OCI-M1 (cell line): ENCODE data around the gene UCP1.
A peak's percentile ranks its signal among the peaks of the same experiment; 100 is the strongest.

ENCODE experiments used
- DNase-seq: peaks from one replicate; lab custom pipeline; 2025; lab: John Stamatoyannopoulos, UW

UCP1 gene, protein sequence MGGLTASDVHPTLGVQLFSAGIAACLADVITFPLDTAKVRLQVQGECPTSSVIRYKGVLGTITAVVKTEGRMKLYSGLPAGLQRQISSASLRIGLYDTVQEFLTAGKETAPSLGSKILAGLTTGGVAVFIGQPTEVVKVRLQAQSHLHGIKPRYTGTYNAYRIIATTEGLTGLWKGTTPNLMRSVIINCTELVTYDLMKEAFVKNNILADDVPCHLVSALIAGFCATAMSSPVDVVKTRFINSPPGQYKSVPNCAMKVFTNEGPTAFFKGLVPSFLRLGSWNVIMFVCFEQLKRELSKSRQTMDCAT

GRCh38 chr4:140568507-140569306, at the start of gene UCP1:
Gene UCP1 (minus strand): TSS chr4:140568961. CDS start chr4:140568729, 232 bp downstream.
- DNase-seq = no peak

- no peak for DNase-seq
These were observed 48.9 kb upstream of the UCP1 start for GRCh38 chr4:140617499-140618248.

- DNase-seq = no peak
These were observed 46.7 kb upstream of the UCP1 start for GRCh38 chr4:140615451-140615850.

- no peak for DNase-seq
These were observed 43.6 kb upstream of the UCP1 start for GRCh38 chr4:140612357-140612756.

GRCh38 chr4:140611854-140612253, 43.1 kb upstream of the UCP1 start:
- DNase-seq = no peak

DNA sequence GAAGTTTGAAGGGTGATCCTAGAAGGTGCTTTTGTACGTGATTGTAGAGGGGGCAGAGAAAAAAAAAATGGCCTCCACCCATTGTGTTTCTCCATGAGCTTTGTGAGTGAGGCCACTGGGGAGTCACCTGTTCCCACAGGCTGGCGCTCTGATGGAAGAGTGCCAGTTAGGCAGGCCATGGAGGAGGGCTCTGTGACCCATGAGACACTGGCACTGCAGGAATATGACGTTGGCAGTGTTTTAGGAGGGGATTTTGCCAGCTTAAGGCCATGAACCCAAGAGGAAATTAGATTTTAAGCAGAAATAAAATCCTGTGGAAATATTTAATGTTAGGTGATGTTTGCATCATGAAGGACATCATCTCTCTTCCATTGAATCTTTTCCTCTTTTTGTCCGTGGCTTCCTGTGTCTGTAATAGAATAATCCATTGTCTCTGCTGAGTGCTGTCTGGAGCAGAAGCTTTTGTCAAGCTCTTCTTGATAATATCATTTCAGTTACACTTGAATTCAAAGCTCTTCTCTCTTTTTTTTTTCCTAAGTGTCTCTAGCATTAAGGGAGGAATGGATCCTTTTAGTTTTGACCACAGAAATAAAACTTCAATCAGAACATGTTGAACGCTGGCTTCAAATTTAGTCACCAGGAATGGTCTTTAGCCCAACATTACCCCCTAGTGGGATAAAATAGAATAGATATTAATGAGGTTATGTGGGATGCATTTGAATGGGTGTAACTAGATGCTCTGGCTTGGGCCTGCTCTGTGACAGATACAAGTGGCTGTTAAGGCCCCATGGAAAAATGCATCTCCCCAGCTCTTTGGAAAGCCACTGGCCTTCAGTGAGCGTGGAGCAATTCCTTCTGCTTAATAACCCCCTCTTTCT, 41.0 kb upstream of the UCP1 start:
- peak; percentile 86 for DNase-seq

GRCh38 chr4:140607852-140608251, 39.1 kb upstream of the UCP1 start:
- no peak for DNase-seq

DNA sequence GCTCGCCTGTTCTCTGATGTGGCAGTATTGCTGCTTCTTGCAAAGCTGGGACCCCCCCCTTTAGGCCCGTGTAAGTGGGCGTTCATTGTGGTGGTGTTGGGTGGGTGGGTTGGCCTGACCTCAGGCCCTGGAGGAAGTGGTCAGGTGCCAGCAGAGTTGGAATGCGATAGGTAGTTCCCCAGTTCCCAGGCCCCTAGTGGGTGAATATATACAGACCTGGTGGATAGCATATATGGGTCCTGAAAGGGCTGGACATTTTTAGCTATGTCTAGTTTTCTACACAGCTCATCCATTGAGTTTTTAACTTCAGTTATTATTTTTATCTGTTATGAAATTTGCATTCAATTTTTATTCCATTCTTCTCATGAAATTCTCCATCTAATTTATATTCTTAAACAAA, 35.8 kb upstream of the UCP1 start:
- DNase-seq = no peak

DNA sequence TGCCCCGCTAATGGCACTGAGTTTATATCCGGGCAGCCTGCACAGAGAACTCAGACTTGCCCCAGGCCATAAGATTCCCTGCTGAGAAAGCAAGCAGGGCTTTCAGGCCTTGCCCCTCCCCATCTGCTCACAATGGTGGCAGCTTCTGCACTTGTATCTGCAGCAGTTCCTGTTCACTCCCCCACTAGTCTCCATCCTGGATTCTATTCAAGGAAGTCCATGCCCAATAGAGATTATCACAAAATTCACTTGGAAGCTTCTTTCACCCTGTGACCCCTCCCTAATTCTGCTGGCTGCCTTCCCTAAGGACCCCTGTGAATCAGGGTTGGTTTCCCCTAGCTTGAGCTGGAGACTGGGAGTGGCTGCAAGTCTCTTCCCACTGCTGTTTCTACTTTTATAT, 34.5 kb upstream of the UCP1 start:
- no peak for DNase-seq

- DNase-seq = no peak
These were observed 34.0 kb upstream of the UCP1 start for GRCh38 chr4:140602714-140603113.

DNA sequence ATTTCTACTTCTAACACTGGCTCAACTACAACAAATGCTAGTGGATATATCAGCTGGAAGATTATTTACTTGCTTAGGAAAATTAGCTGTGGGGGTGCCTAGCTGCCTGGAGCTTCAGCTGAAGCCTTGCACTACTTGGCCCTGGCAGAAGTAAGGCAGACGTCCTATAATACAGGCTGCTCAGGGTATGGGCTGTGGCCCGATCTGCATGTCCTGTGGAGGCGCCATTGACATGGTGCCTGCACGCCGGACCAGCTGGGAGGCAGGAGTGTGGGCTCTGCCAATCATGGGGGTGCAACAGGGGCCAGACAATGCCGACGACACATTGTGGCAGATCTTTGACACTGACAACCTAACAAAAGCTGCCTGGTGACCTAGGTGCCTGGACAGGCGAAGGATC, 31.6 kb upstream of the UCP1 start:
- DNase-seq = no peak

DNA sequence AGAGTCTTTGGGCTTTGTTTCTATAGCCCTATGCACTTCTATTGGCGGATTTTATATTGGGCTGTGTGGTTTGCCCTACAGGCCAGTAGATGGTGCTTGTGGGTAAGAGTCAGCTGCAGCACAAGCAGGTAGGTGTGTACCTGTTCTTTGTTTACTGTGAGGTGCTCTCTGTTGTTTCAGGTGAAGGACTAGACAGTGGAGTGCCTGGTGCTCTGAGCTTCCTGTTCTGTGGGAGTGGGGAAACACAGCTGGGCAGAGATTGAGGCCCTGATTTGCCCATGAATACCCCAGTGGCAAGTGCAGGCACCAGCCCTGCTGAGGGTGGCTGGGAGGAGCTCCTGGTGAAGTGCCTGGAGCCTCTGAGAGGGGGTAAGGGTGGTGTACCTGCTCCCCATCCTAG, 26.3 kb upstream of the UCP1 start:
- DNase-seq = no peak

DNA sequence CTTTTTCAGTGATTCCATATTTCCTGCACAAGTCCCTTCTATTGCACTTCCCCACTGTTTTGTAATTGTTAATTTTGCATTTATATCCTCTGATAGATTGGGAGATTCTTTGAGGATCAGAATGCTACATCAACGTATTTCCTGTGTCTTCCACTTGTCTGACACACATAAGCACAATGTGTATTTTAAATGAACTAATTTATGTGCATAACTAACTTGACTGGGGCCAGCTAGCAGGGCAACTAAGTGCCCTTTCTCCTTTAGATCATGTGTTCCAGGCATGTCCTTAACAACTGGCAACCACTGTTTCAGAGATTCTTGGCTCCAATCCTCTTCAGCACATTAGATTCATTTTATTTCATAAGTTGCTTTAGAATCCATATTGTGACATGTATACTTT, 15.7 kb upstream of the UCP1 start:
- DNase-seq = no peak

DNA sequence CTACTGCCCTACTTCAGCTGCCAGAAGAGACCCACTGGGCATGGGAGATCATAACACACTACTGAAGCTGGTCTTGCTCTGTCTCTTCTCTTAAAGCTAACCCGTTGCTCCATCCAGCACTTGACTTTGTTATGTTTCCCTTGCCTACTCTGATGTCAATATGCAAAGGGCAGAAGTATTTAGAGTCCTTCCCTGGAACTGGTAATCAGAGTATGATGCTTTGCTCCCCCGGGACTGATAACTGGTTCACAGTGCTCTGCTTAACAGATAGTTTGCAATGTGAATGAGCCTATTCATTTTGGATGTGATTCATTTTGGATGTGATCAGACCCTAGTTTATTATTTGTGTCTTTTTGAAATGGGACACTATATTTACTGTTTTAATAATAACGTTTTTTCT, 12.3 kb upstream of the UCP1 start:
- DNase-seq = no peak

DNA sequence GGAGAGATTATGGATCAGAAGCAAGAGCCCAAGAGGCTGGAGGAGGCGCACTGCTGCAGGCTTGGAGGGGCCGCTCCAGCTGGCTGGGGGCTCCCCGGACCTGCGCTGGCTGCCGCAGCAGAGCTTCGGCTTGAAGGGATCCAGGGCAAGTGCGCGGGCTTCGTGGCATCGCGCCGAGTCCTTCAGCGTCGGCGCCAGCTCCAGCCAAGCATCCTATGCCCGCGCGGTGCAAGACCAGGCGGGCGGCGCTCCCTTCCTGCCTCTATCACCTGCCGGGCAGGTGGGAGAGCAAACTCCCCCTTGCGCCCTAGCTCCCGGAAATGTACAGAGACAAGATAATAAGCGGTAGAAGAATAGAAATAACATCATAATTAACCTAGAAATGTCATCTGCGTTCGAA, 10.5 kb upstream of the UCP1 start:
- no peak for DNase-seq

GRCh38 chr4:140575489-140575888, 6.7 kb upstream of the UCP1 start:
- no peak for DNase-seq

GRCh38 chr4:140571620-140572019, 2.9 kb upstream of the UCP1 start:
- no peak for DNase-seq

DNA sequence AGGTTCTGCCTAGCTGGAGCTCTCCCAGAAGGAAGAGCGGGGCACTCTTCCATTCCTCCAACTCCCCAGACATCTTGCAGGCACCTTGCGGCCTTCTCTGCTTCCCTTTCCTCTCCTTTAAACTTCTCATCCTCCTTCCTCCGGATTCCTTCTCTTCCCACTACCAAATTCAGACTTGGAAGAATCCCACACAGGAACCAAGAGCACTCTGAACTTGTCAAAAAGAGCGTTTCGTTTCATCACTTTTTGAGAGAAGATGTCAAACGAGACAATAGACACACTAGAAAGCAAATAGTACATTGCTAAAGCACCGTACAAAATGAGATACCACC, 512 bp upstream of the UCP1 start:
- DNase-seq = no peak

DNA sequence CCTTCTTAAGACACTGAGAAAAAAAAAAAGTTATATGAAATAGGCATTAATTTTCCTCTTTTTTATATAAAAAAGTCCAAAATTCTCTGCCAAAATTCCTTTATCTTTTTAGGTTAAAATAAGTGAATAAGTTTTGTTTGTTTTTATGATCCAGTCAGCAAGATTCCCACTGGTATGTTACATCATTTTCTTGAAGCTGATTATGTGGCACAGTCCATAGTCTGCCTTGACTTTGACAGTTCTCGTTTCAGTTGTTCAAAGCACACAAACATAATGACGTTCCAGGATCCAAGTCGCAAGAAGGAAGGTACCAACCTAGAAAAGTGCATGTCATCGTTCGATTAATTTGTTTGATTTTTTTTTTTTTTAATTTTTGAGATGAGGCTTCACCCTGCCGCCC, 9.1 kb downstream of the UCP1 start:
- DNase-seq = no peak

DNA sequence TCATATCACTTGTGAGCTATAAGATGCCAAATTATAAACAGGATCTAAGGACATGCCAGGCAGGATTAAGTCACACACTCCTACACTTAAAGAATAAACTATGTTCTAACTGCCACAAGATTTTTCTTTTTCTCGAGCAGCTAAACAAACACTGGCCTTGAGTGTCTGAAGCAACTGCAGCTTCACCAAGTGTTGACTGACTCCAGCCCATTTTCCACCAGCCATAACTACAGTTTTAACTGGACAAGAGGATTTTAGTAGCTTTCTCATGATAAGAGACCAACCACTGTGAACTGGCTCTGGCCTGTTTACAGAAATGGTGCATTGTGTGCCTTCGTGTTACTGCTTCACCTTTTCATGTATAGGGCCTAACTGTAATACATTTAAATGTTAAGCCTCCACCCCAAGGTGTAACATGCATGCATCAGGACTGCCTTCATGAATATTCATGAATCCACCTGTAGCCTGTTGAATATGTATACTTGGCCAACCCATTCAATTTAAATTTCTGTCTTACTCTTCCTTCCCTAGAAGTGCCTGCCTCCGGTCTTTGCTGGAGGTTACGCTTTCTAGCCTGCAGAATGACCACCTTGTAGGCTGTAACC, 10.8 kb downstream of the UCP1 start:
- no peak for DNase-seq

DNA sequence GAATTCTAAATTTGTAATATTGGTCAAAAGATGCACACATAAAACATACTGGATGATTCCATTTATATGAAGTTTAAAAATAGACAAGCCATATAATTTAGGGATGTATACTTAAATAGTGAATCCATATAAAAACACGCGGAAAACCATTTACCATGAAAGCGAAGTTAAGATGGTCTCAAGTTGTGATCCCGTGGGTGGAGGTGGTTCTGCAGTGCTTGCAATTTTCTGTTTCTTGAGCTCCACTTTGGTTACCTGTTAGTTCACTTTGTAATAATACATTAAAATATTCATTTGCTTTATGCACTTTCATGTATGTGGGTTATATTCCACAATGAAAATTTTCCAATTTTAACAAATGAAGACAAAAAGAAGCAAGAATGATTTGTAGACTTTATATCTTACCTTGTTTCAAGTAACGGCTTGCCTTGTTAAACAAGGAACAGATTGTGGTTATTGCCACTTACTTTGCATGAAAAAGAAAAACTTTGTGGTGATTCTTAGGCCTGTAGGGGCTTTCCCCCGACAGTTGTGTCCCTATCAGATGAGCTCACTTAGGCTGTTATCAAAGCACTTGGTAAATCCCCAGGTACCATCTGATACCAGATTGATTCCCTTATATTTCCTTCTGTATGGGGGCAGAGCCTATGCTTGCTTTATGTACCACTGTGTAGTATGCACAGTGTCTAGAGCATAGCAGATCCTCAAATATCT, 12.2 kb downstream of the UCP1 start:
- no peak for DNase-seq
